Uterus (tissue), 2 donors: Measurements from ENCODE around the gene WDR77.

Experiments
- CTCF ChIP-seq, 4 experiments: fragments of 200-600 bp in 2 of 4; fragments of 450-650 bp in 2 of 4; sonication (generic) in 2 of 4; IDR thresholded peaks; one replicate each; pipeline ENCODE4 v1.5.1; 2016 to 2019; ENCODE audit warnings: antibody characterized with exemption in 4 of 4, mild to moderate bottlenecking in 2 of 4, moderate library complexity in 1 of 4
- POLR2A ChIP-seq, 2 donors: fragments of 450-650 bp; IDR thresholded peaks; one replicate each; pipeline ENCODE4 v1.6.1; 2016; ENCODE audit warnings: antibody characterized with exemption in 2 of 2, mild to moderate bottlenecking in 1 of 2, moderate library complexity in 1 of 2

DNA sequence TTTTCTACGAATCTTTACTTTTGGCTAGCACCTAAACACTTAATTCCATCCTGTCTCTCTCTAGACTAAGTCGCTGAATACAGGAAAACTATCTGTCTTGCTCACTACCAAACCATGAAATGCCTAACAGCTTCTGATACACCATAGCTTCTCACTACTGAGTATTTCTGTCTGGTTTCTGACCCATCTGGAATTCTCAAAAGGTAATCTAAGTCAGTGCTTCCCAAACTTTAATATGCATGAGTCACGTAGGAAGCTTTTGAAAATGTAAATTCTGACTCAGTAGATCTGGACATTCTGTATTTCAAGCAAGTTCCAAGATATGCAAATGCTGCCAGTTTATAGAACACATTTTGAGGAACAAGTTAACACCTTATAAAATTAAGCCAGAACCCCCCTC lies 12.3 kb downstream of the WDR77 start:
- TF ChIP-seq CTCF (IDR thresholded peaks at IDR 0.05): no peak
- no peak for TF ChIP-seq POLR2A (IDR thresholded peaks at IDR 0.05)
